Liver (tissue), 9 donors: ENCODE data around the gene OPHN1. TPM values are rescaled to one million over a fixed set of nuclear protein-coding genes. Genes with fewer than 3 reads are reported as not detected.

Source experiments
- DNase-seq: peaks from one replicate; pipeline ENCODE4 v3.0.0-alpha.2; 2017; ENCODE audit warnings: low spot score
- H3K27ac ChIP-seq, 2 donors: one replicate each; pipeline ENCODE4 v1.7.0; 2013; ENCODE audit warnings: inconsistent platforms in 2 of 2, low read length in 2 of 2, control low read depth in 1 of 2, low read depth in 1 of 2, mild to moderate bottlenecking in 1 of 2
- H3K27me3 ChIP-seq, 4 donors: one replicate each; pipeline versions ENCODE4 v1.6.1 to v1.7.0; 2013; ENCODE audit warnings: low read length in 3 of 4, inconsistent platforms in 1 of 4, mild to moderate bottlenecking in 1 of 4, moderate library complexity in 1 of 4; ENCODE audit not compliant: control insufficient read depth in 4 of 4, insufficient read depth in 4 of 4
- H3K36me3 ChIP-seq, 4 donors: one replicate each; pipeline versions ENCODE4 v1.6.1 to v1.7.0; 2013; ENCODE audit warnings: low read length in 3 of 4, mild to moderate bottlenecking in 3 of 4, low read depth in 1 of 4, moderate library complexity in 1 of 4; ENCODE audit not compliant: control insufficient read depth in 4 of 4, insufficient read depth in 3 of 4
- H3K4me1 ChIP-seq, 4 donors: one replicate each; pipeline versions ENCODE4 v1.6.1 to v1.7.0; 2013; ENCODE audit warnings: low read length in 3 of 4, mild to moderate bottlenecking in 3 of 4, moderate library complexity in 1 of 4; ENCODE audit not compliant: control insufficient read depth in 4 of 4, insufficient read depth in 4 of 4
- H3K4me3 ChIP-seq, 3 donors: one replicate each; pipeline versions ENCODE4 v1.6.1 to v1.7.0; 2013; ENCODE audit warnings: low read length in 3 of 3, control low read depth in 1 of 3, low read depth in 1 of 3, mild to moderate bottlenecking in 1 of 3
- H3K9ac ChIP-seq, 2 donors: one replicate each; pipeline ENCODE4 v1.7.0; 2013; ENCODE audit warnings: low read length in 2 of 2, mild to moderate bottlenecking in 2 of 2, moderate library complexity in 2 of 2, control low read depth in 1 of 2, low read depth in 1 of 2
- H3K9me3 ChIP-seq, 4 donors: one replicate each; pipeline versions ENCODE4 v1.6.1 to v1.7.0; 2013; ENCODE audit warnings: low read length in 3 of 4; ENCODE audit not compliant: control insufficient read depth in 4 of 4
- ATF3 ChIP-seq: IDR thresholded peaks from 2 replicates; pipeline ENCODE4 v1.6.1; 2016; ENCODE audit warnings: antibody characterized with exemption
- CTCF ChIP-seq: fragments of 150-350 bp; IDR thresholded peaks from 2 replicates; pipeline ENCODE4 v1.5.1; 2017; ENCODE audit warnings: improper control_type of control experiment, low read depth, low read length; ENCODE audit not compliant: missing input control
- EGR1 ChIP-seq, 2 donors: IDR thresholded peaks; 2 replicates each; pipeline ENCODE4 v1.6.1; 2016 to 2018; ENCODE audit warnings: antibody characterized with exemption in 2 of 2, low read depth in 2 of 2
- FOXA2 ChIP-seq: IDR thresholded peaks from 2 replicates; pipeline ENCODE4 v1.6.1; 2016; ENCODE audit warnings: antibody characterized with exemption
- GABPA ChIP-seq, 2 donors: IDR thresholded peaks in 1 of 2; conservative IDR thresholded peaks in 1 of 2; 2 replicates each; pipeline ENCODE4 v1.6.1; 2016; ENCODE audit warnings: antibody characterized with exemption in 2 of 2, mild to moderate bottlenecking in 1 of 2, moderate library complexity in 1 of 2
- HNF4A ChIP-seq, 2 donors: conservative IDR thresholded peaks; 2 replicates each; pipeline ENCODE4 v1.6.1; 2016; ENCODE audit warnings: antibody characterized with exemption in 2 of 2, mild to moderate bottlenecking in 2 of 2
- HNF4G ChIP-seq: IDR thresholded peaks from 2 replicates; pipeline ENCODE4 v1.6.1; 2016; ENCODE audit warnings: antibody characterized with exemption
- MAX ChIP-seq: IDR thresholded peaks from 2 replicates; pipeline ENCODE4 v1.6.1; 2016; ENCODE audit warnings: antibody characterized with exemption
- NR2F2 ChIP-seq: IDR thresholded peaks from 2 replicates; pipeline ENCODE4 v1.6.1; 2016; ENCODE audit warnings: antibody characterized with exemption
- RAD21 ChIP-seq, 2 donors: IDR thresholded peaks; 2 replicates each; pipeline ENCODE4 v1.6.1; 2016; ENCODE audit warnings: antibody characterized with exemption in 2 of 2, mild to moderate bottlenecking in 2 of 2
- REST ChIP-seq: IDR thresholded peaks from 2 replicates; pipeline ENCODE4 v1.6.1; 2016; ENCODE audit warnings: antibody characterized with exemption, mild to moderate bottlenecking
- RXRA ChIP-seq, 2 donors: IDR thresholded peaks; 2 replicates each; pipeline ENCODE4 v1.6.1; 2017 to 2018; ENCODE audit warnings: antibody characterized with exemption in 2 of 2, mild to moderate bottlenecking in 1 of 2
- SP1 ChIP-seq: IDR thresholded peaks from 2 replicates; pipeline ENCODE4 v1.6.1; 2018; ENCODE audit warnings: antibody characterized with exemption, mild to moderate bottlenecking
- TAF1 ChIP-seq: conservative IDR thresholded peaks from 2 replicates; pipeline ENCODE4 v1.6.1; 2016; ENCODE audit warnings: antibody characterized with exemption, mild to moderate bottlenecking
- YY1 ChIP-seq: IDR thresholded peaks from 2 replicates; pipeline ENCODE4 v1.6.1; 2016; ENCODE audit warnings: antibody characterized with exemption, mild to moderate bottlenecking
- ZBTB33 ChIP-seq: IDR thresholded peaks from 2 replicates; pipeline ENCODE4 v1.6.1; 2016; ENCODE audit warnings: antibody characterized with exemption
- WGBS: extraction: QIAGEN DNeasy Blood & Tissue Kit; methylation state at CpG from one replicate; pipeline ENCODE4 v1.1.7; 2013; 5-methylcytosine and 5-hydroxymethylcytosine counted together
- polyA plus RNA-seq, 2 donors: library from polyadenylated mRNA; stranded (reverse) in 1 of 2; unstranded in 1 of 2; fragments of 200-250 nt in 1 of 2; fragments of >200 nt in 1 of 2; fragmentation: Nextera tagmentation in 1 of 2; extraction: Ambion mirVana in 1 of 2; gene quantifications; one replicate each; pipeline versions ENCODE4 v1.2.1 to v1.2.3, GENCODE V29; 2013 to 2015
- total RNA-seq, 2 donors: library from RNA; depleted of rRNA; stranded (reverse); fragments of >200 nt; gene quantifications; one replicate each; pipeline ENCODE4 v1.2.3, GENCODE V29; 2014
- donor health status: healthy.
- donor health status: healthy.
- donor health status: healthy.
- donor health status: healthy.
- donor health status: healthy.

OPHN1 gene
- total and polyA plus RNA-seq, 4 donors = 0.17 to 1.2 (median 0.60) TPM

GRCh38 chrX:68256990-68257389, 176.3 kb downstream of the OPHN1 start (continued):
- TF ChIP-seq RAD21 (IDR thresholded peaks at IDR 0.05) (no peak), HNF4G (no peak)

GRCh38 chrX:68254738-68255645, 178.3 kb downstream of the OPHN1 start:
- Histone ChIP-seq H3K4me3 (no peak overlapping the region), H3K27me3 (peaks cover 0 to 3% (median 0%) of the 10 kb centered on the region in 4 donors), H3K36me3 (no peaks in the 10 kb centered on the region), H3K4me1 (no peaks in the 10 kb centered on the region), H3K27ac (no peak overlapping the region), H3K9ac (no peak overlapping the region), H3K9me3 (no peaks in the 10 kb centered on the region)
- no peak for TF ChIP-seq FOXA2
- no peak for TF ChIP-seq EGR1 (IDR thresholded peaks at IDR 0.05; ENCODE audit: low read depth in 2 of 2)
- no peak for TF ChIP-seq TAF1
- no peak for TF ChIP-seq RAD21 (IDR thresholded peaks at IDR 0.05)
- TF ChIP-seq CTCF = no peak
- no peak for TF ChIP-seq RXRA (IDR thresholded peaks at IDR 0.05)
- TF ChIP-seq ZBTB33 = no peak
- TF ChIP-seq REST = no peak
- TF ChIP-seq YY1 = no peak
- TF ChIP-seq SP1 = no peak
- no peak for TF ChIP-seq HNF4A (conservative IDR thresholded peaks at IDR 0.05)
- TF ChIP-seq ATF3 = no peak
- TF ChIP-seq HNF4G = no peak
- TF ChIP-seq NR2F2 = no peak
- no peak for TF ChIP-seq MAX
- TF ChIP-seq GABPA (IDR thresholded peaks at IDR 0.05 in 1 of 2, conservative IDR thresholded peaks at IDR 0.05 in 1 of 2) = no peak
- DNase-seq = no peak
- WGBS = 86% methylated on average over 11 of the region's 11 CpGs
